GM23338 (cell line): ENCODE results near the gene TET2. TPM values are rescaled to one million over a fixed set of nuclear protein-coding genes. Genes with fewer than 3 reads are reported as not detected.

Source experiments
- ATAC-seq: fragments of 200-7000 bp; cut with Tn5 transposase; 3 replicates; pipeline ENCODE4 v1.9.1; 2020
- DNase-seq: peaks from one replicate; pipeline ENCODE4 v3.0.0-alpha.2; 2015; ENCODE audit warnings: low spot score
- H2AFZ ChIP-seq: fragments of 200-600 bp; sonication (generic); 2 replicates; pipeline ENCODE4 v1.8.0; 2016; ENCODE audit warnings: antibody characterized with exemption, mild to moderate bottlenecking, moderate library complexity
- H3F3A ChIP-seq: fragments of 200-600 bp; sonication (generic); replicated peaks from 2 replicates; pipeline ENCODE4 v1.8.0; 2017; ENCODE audit warnings: antibody characterized with exemption, mixed run types, low read depth
- H3K27ac ChIP-seq: fragments of 200-600 bp; sonication (generic); 2 replicates; pipeline ENCODE4 v1.6.1; 2016; ENCODE audit warnings: low read depth
- H3K27me3 ChIP-seq: fragments of 200-600 bp; sonication (generic); 2 replicates; pipeline ENCODE4 v1.8.0; 2016; ENCODE audit warnings: mild to moderate bottlenecking, mixed run types, moderate library complexity; ENCODE audit not compliant: insufficient read depth
- H3K36me3 ChIP-seq: fragments of 200-600 bp; sonication (generic); 2 replicates; pipeline ENCODE4 v1.8.0; 2016; ENCODE audit warnings: mild to moderate bottlenecking; ENCODE audit not compliant: insufficient read depth
- H3K4me1 ChIP-seq: fragments of 200-600 bp; sonication (generic); 2 replicates; pipeline ENCODE4 v1.8.0; 2016; ENCODE audit warnings: mild to moderate bottlenecking, moderate library complexity; ENCODE audit not compliant: insufficient read depth
- H3K4me2 ChIP-seq: fragments of 200-600 bp; sonication (generic); 2 replicates; pipeline ENCODE4 v1.7.1; 2017; ENCODE audit warnings: mixed run types
- H3K4me3 ChIP-seq: fragments of 200-600 bp; sonication (generic); 2 replicates; pipeline ENCODE4 v1.6.1; 2016; ENCODE audit warnings: mixed run types
- H3K79me2 ChIP-seq: fragments of 200-600 bp; sonication (generic); replicated peaks from 2 replicates; pipeline ENCODE4 v1.8.0; 2017; ENCODE audit warnings: mild to moderate bottlenecking; ENCODE audit not compliant: insufficient read depth
- H3K9me2 ChIP-seq: fragments of 200-600 bp; sonication (generic); 2 replicates; pipeline ENCODE4 v1.8.0; 2017; ENCODE audit not compliant: insufficient read depth
- H4K20me1 ChIP-seq: fragments of 200-600 bp; sonication (generic); replicated peaks from 2 replicates; pipeline ENCODE4 v1.8.0; 2017; ENCODE audit warnings: mild to moderate bottlenecking; ENCODE audit not compliant: insufficient read depth
- H3K27ac Mint-ChIP-seq: 2 replicates; pipeline ENCODE4 v1.8.0; 2020; ENCODE audit warnings: inconsistent platforms, mild to moderate bottlenecking, moderate library complexity, mixed read lengths
- H3K27me3 Mint-ChIP-seq: 3 replicates; pipeline ENCODE4 v1.8.0; 2022; ENCODE audit warnings: low read depth, mild to moderate bottlenecking, moderate library complexity, mixed read lengths, inconsistent platforms; ENCODE audit not compliant: insufficient read depth, poor library complexity
- H3K36me3 Mint-ChIP-seq: 3 replicates; pipeline ENCODE4 v1.8.0; 2021; ENCODE audit warnings: low read depth, mild to moderate bottlenecking, inconsistent platforms, moderate library complexity, mixed read lengths
- H3K4me1 Mint-ChIP-seq: 3 replicates; pipeline ENCODE4 v1.8.0; 2020; ENCODE audit warnings: mild to moderate bottlenecking, inconsistent platforms, mixed read lengths
- H3K4me3 Mint-ChIP-seq: 3 replicates; pipeline ENCODE4 v1.8.0; 2021; ENCODE audit warnings: moderate library complexity, mild to moderate bottlenecking, inconsistent platforms, mixed read lengths
- H3K9me3 Mint-ChIP-seq: 3 replicates; pipeline ENCODE4 v1.8.0; 2020; ENCODE audit warnings: moderate library complexity, mild to moderate bottlenecking, inconsistent platforms, mixed read lengths
- EZH2 ChIP-seq: fragments of 200-600 bp; sonication (generic); IDR thresholded peaks from one replicate; pipeline ENCODE4 v1.8.0; 2017; ENCODE audit warnings: antibody characterized with exemption, mild to moderate bottlenecking, low read depth; ENCODE audit not compliant: unreplicated experiment
- EZH2phosphoT487 ChIP-seq: fragments of 200-600 bp; sonication (generic); IDR thresholded peaks from one replicate; pipeline ENCODE4 v1.8.1; 2018; ENCODE audit warnings: antibody characterized with exemption; ENCODE audit not compliant: unreplicated experiment
- JUNB ChIP-seq: IDR thresholded peaks from one replicate; pipeline ENCODE4 v1.6.1; 2016; ENCODE audit warnings: antibody characterized with exemption; ENCODE audit not compliant: unreplicated experiment
- NANOG ChIP-seq: IDR thresholded peaks from 2 replicates; pipeline ENCODE4 v1.6.1; 2016; ENCODE audit warnings: antibody characterized with exemption, borderline replicate concordance
- ZNF114 ChIP-seq: fragments of 250-450 bp; sonication (Bioruptor Pico); IDR thresholded peaks from 2 replicates; pipeline ENCODE4 v1.5.0; 2020; ENCODE audit warnings: mild to moderate bottlenecking, moderate library complexity
- ZNF331 ChIP-seq: fragments of 250-450 bp; sonication (Bioruptor Pico); IDR thresholded peaks from 2 replicates; pipeline ENCODE4 v1.5.0; 2020; ENCODE audit warnings: low read depth, mild to moderate bottlenecking, moderate library complexity
- polyA plus RNA-seq: library from polyadenylated mRNA; unstranded; fragments of >200 nt; fragmentation: Nextera tagmentation; extraction: Ambion mirVana; gene quantifications from 2 replicates; pipeline ENCODE4 v1.2.1, GENCODE V29; 2016
- total RNA-seq: library from RNA; depleted of rRNA; stranded (reverse); fragments of >200 nt; shearing (Covaris generic); gene quantifications from 2 replicates; pipeline ENCODE4 v1.2.3, GENCODE V29; 2014
- TF ChIP-seq, protein P1 (sequence below): fragments of 250-450 bp; sonication (Bioruptor Pico); IDR thresholded peaks from 2 replicates; pipeline ENCODE4 v1.5.0; 2020; ENCODE audit warnings: mild to moderate bottlenecking, moderate library complexity

The TET2 gene
- total and polyA plus RNA-seq, 2 experiments from 2014 or later = 1.2 to 2.2 TPM

DNA sequence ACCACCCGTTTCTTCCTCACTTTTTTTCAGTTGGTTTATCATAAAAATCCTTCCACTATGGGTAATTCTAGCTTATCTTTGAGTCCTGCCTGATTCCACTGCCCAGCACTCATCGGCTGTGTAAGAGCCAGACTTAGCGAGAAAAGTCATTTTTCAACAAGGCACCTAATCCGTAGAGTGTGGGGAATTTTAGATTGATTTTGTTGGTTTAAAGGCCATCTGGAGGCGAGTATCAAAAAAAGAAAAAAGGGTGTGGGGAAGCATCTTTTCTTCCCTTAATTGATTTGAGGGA, 134.4 kb downstream of the TET2 start (continued):
- TF ChIP-seq, protein P1, sequence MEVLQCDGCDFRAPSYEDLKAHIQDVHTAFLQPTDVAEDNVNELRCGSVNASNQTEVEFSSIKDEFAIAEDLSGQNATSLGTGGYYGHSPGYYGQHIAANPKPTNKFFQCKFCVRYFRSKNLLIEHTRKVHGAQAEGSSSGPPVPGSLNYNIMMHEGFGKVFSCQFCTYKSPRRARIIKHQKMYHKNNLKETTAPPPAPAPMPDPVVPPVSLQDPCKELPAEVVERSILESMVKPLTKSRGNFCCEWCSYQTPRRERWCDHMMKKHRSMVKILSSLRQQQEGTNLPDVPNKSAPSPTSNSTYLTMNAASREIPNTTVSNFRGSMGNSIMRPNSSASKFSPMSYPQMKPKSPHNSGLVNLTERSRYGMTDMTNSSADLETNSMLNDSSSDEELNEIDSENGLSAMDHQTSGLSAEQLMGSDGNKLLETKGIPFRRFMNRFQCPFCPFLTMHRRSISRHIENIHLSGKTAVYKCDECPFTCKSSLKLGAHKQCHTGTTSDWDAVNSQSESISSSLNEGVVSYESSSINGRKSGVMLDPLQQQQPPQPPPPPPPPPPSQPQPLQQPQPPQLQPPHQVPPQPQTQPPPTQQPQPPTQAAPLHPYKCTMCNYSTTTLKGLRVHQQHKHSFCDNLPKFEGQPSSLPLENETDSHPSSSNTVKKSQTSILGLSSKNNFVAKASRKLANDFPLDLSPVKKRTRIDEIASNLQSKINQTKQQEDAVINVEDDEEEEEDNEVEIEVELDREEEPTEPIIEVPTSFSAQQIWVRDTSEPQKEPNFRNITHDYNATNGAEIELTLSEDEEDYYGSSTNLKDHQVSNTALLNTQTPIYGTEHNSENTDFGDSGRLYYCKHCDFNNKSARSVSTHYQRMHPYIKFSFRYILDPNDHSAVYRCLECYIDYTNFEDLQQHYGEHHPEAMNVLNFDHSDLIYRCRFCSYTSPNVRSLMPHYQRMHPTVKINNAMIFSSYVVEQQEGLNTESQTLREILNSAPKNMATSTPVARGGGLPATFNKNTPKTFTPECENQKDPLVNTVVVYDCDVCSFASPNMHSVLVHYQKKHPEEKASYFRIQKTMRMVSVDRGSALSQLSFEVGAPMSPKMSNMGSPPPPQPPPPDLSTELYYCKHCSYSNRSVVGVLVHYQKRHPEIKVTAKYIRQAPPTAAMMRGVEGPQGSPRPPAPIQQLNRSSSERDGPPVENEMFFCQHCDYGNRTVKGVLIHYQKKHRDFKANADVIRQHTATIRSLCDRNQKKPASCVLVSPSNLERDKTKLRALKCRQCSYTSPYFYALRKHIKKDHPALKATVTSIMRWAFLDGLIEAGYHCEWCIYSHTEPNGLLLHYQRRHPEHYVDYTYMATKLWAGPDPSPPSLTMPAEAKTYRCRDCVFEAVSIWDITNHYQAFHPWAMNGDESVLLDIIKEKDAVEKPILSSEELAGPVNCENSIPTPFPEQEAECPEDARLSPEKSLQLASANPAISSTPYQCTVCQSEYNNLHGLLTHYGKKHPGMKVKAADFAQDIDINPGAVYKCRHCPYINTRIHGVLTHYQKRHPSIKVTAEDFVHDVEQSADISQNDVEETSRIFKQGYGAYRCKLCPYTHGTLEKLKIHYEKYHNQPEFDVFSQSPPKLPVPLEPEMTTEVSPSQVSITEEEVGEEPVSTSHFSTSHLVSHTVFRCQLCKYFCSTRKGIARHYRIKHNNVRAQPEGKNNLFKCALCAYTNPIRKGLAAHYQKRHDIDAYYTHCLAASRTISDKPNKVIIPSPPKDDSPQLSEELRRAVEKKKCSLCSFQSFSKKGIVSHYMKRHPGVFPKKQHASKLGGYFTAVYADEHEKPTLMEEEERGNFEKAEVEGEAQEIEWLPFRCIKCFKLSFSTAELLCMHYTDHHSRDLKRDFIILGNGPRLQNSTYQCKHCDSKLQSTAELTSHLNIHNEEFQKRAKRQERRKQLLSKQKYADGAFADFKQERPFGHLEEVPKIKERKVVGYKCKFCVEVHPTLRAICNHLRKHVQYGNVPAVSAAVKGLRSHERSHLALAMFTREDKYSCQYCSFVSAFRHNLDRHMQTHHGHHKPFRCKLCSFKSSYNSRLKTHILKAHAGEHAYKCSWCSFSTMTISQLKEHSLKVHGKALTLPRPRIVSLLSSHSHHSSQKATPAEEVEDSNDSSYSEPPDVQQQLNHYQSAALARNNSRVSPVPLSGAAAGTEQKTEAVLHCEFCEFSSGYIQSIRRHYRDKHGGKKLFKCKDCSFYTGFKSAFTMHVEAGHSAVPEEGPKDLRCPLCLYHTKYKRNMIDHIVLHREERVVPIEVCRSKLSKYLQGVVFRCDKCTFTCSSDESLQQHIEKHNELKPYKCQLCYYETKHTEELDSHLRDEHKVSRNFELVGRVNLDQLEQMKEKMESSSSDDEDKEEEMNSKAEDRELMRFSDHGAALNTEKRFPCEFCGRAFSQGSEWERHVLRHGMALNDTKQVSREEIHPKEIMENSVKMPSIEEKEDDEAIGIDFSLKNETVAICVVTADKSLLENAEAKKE (CRISPR knock-in tag) = no peak
- no peak for TF ChIP-seq ZNF114 (CRISPR knock-in tag)
- no peak for TF ChIP-seq JUNB

GRCh38 chr4:105282489-105282888, 135.8 kb downstream of the TET2 start:
- H3K36me3 Mint-ChIP-seq = no peaks in the 10 kb centered on the region; the same call in 2 of the 3 replicates
- H3K4me1 Mint-ChIP-seq = peaks cover 2% of the 10 kb centered on the region; the same call in 2 of the 3 replicates
- H3K4me3 Mint-ChIP-seq = no peak overlapping the region
- TF ChIP-seq NANOG = no peak
- TF ChIP-seq ZNF331 (CRISPR knock-in tag) = no peak
- no peak for TF ChIP-seq EZH2phosphoT487
- TF ChIP-seq EZH2 = no peak
- no peak for TF ChIP-seq ZNF114 (CRISPR knock-in tag)
- TF ChIP-seq, protein P1 (CRISPR knock-in tag) = no peak

More at GRCh38 chr4:105282489-105282888, 135.8 kb downstream of the TET2 start:
- H4K20me1 ChIP-seq = no peaks in the 10 kb centered on the region
- peaks cover 2% of the 10 kb centered on the region; the same call in 1 of the 3 replicates for H3K9me3 Mint-ChIP-seq
- no peaks in the 10 kb centered on the region for H3K9me2 ChIP-seq
- H3K27ac ChIP-seq = no peak overlapping the region
- no peaks in the 10 kb centered on the region for H3K27me3 Mint-ChIP-seq
- no peaks in the 10 kb centered on the region for H3F3A ChIP-seq
- no peak for ATAC-seq
- no peaks in the 10 kb centered on the region for H3K4me1 ChIP-seq
- DNase-seq = no peak
- no peaks in the 10 kb centered on the region for H3K27me3 ChIP-seq
- no peak overlapping the region for H2AFZ ChIP-seq
- H3K36me3 ChIP-seq = no peaks in the 10 kb centered on the region
- H3K4me3 ChIP-seq = no peak overlapping the region
- H3K4me2 ChIP-seq = no peak overlapping the region
- no peaks in the 10 kb centered on the region for H3K79me2 ChIP-seq
- no peak overlapping the region for H3K27ac Mint-ChIP-seq
